ENCODE data around the gene DNAH9.

DNAH9 gene

GRCh38 chr17:11690681-11691080, 92.4 kb downstream of the DNAH9 start:
- no peak for DNase-seq

- DNase-seq: no peak
These were observed 94.4 kb downstream of the DNAH9 start for GRCh38 chr17:11692688-11693087.

- DNase-seq: no peak
These were observed 95.0 kb downstream of the DNAH9 start for GRCh38 chr17:11693284-11693683.

- DNase-seq: no peak
These were observed 102.4 kb downstream of the DNAH9 start for GRCh38 chr17:11700668-11701067.

GRCh38 chr17:11701911-11702310, 103.6 kb downstream of the DNAH9 start:
- DNase-seq: no peak

- DNase-seq: no peak
These were observed 105.8 kb downstream of the DNAH9 start for GRCh38 chr17:11704041-11704440.

GRCh38 chr17:11705111-11705510, 106.8 kb downstream of the DNAH9 start:
- DNase-seq: no peak

- no peak for DNase-seq
These were observed 109.3 kb downstream of the DNAH9 start for GRCh38 chr17:11707586-11707985.

- no peak for DNase-seq
These were observed 114.2 kb downstream of the DNAH9 start for GRCh38 chr17:11712456-11712855.

GRCh38 chr17:11719203-11719602, 120.9 kb downstream of the DNAH9 start:
- no peak for DNase-seq

GRCh38 chr17:11719856-11720255, 121.6 kb downstream of the DNAH9 start:
- no peak for DNase-seq

- no peak for DNase-seq
These were observed 122.5 kb downstream of the DNAH9 start for GRCh38 chr17:11720816-11721215.

- DNase-seq: no peak
These were observed 132.5 kb downstream of the DNAH9 start for GRCh38 chr17:11730747-11731146.

- DNase-seq: no peak
These were observed 138.5 kb downstream of the DNAH9 start for GRCh38 chr17:11736613-11737312.

GRCh38 chr17:11737313-11737679, 139.0 kb downstream of the DNAH9 start:
- DNase-seq: no peak

GRCh38 chr17:11738151-11738550, 139.9 kb downstream of the DNAH9 start:
- DNase-seq: no peak

- no peak for DNase-seq
These were observed 141.1 kb downstream of the DNAH9 start for GRCh38 chr17:11739351-11739750.

- DNase-seq: no peak
These were observed 141.6 kb downstream of the DNAH9 start for GRCh38 chr17:11739848-11740247.

GRCh38 chr17:11742886-11743285, 144.6 kb downstream of the DNAH9 start:
- DNase-seq: no peak

- no peak for DNase-seq
These were observed 146.4 kb downstream of the DNAH9 start for GRCh38 chr17:11744696-11745095.

GRCh38 chr17:11747441-11747840, 149.2 kb downstream of the DNAH9 start:
- no peak for DNase-seq

GRCh38 chr17:11757815-11758214, 159.5 kb downstream of the DNAH9 start:
- no peak for DNase-seq

GRCh38 chr17:11768106-11768505, 169.8 kb downstream of the DNAH9 start:
- no peak for DNase-seq

- DNase-seq: no peak
These were observed 170.7 kb downstream of the DNAH9 start for GRCh38 chr17:11768981-11769380.

GRCh38 chr17:11772031-11772430, 173.8 kb downstream of the DNAH9 start:
- no peak for DNase-seq

Data from activated naive CD4-positive, alpha-beta T cell treated with Interleukin-2 at 50 U/mL for 16 hours (primary cell).